ENCODE results near the gene TYRO3.
A peak's percentile ranks its signal among the peaks of the same experiment; 100 is the strongest.

TYRO3 gene

GRCh38 chr15:41511899-41512369, 47.1 kb upstream of the TYRO3 start:
- no peak for DNase-seq (ENCODE audit: low read depth in 1 of 2, low spot score in 1 of 2)
- Histone ChIP-seq H3K4me3 (replicated peaks; ENCODE audit: insufficient read depth, low read length) (no peak overlapping the region), H3K27ac (replicated peaks) (no peak overlapping the region), H3K27me3 (ENCODE audit: insufficient read depth, poor library complexity, severe bottlenecking) (peaks cover 16% of the 10 kb centered on the region)
- TF ChIP-seq REST (IDR thresholded peaks at IDR 0.05; ENCODE audit: insufficient replicate concordance, low read depth) (no peak), CTCF (IDR thresholded peaks at IDR 0.05; ENCODE audit: insufficient read depth, low read length) (no peak), POLR2AphosphoS5 (IDR thresholded peaks at IDR 0.05; ENCODE audit: low read depth) (no peak), GABPA (IDR thresholded peaks at IDR 0.05; ENCODE audit: low read depth) (no peak), SPI1 (IDR thresholded peaks at IDR 0.05; ENCODE audit: borderline replicate concordance, low read depth) (no peak)

GRCh38 chr15:41512512-41512939, 46.5 kb upstream of the TYRO3 start:
- TF ChIP-seq REST (IDR thresholded peaks at IDR 0.05; ENCODE audit: insufficient replicate concordance, low read depth) (no peak), POLR2AphosphoS5 (IDR thresholded peaks at IDR 0.05; ENCODE audit: low read depth) (no peak), GABPA (IDR thresholded peaks at IDR 0.05; ENCODE audit: low read depth) (no peak), SPI1 (IDR thresholded peaks at IDR 0.05; ENCODE audit: borderline replicate concordance, low read depth) (no peak), CTCF (IDR thresholded peaks at IDR 0.05; ENCODE audit: insufficient read depth, low read length) (no peak)
- Histone ChIP-seq H3K4me3 (replicated peaks; ENCODE audit: insufficient read depth, low read length) (peak overlapping the region; percentile 30; the same call in 1 of the 2 replicates), H3K27me3 (ENCODE audit: insufficient read depth, poor library complexity, severe bottlenecking) (peaks cover 16% of the 10 kb centered on the region), H3K27ac (replicated peaks) (no peak overlapping the region)
- DNase-seq (ENCODE audit: low read depth in 1 of 2, low spot score in 1 of 2), result no peak

GRCh38 chr15:41512940-41513505, 46.0 kb upstream of the TYRO3 start:
- peaks cover 16% of the 10 kb centered on the region for H3K27me3 ChIP-seq (ENCODE audit: insufficient read depth, poor library complexity, severe bottlenecking)
- peak overlapping the region; percentile 30 for H3K4me3 ChIP-seq (replicated peaks; ENCODE audit: insufficient read depth, low read length)

More at GRCh38 chr15:41512940-41513505, 46.0 kb upstream of the TYRO3 start:
- TF ChIP-seq CTCF (IDR thresholded peaks at IDR 0.05; ENCODE audit: insufficient read depth, low read length), result no peak
- no peak for TF ChIP-seq GABPA (IDR thresholded peaks at IDR 0.05; ENCODE audit: low read depth)
- TF ChIP-seq POLR2AphosphoS5 (IDR thresholded peaks at IDR 0.05; ENCODE audit: low read depth), result no peak
- no peak for TF ChIP-seq SPI1 (IDR thresholded peaks at IDR 0.05; ENCODE audit: borderline replicate concordance, low read depth)
- no peak for TF ChIP-seq REST (IDR thresholded peaks at IDR 0.05; ENCODE audit: insufficient replicate concordance, low read depth)
- DNase-seq (ENCODE audit: low read depth in 1 of 2, low spot score in 1 of 2), result peak in 1 of 2 experiments; percentile 58
- H3K27ac ChIP-seq (replicated peaks), result no peak overlapping the region

Data from HL-60 (cell line).